ENCODE data around the gene C5orf22. TPM values are rescaled to one million over a fixed set of nuclear protein-coding genes. Genes with fewer than 3 reads are reported as not detected.

C5orf22 gene
- 10 to 100 TPM; 39.2 to 73.6 TPM for total RNA-seq

DNA sequence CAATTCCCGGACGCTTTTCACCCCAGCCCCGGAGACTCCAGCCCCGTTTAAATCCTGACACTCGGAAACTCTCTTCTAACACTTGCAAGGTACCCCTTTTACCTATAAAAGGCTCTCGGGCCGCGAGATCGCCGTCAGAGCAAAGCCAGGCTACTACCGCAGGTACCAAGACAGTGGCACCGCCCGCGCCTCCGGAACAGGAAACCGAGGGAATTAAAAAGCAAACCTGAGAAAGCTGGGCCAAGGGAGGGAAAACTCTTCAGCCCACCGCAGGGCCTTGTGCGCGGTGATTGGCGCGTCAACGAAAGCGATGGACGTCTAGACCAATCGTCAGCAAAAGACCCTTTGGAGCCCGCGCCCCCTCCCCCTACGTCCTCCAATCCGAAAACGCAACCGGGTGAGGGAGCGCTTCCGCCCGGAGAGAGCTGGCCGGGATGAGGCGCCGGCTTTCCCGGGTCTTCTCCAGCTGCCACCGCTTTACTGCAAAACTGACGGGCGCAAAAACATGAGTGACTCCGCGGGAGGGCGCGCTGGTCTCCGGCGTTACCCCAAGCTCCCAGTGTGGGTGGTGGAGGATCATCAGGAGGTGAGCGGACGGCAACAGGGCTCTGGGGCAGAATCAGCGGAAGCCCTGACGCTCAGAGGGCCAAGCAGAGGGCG, at the start of gene C5orf22, which contains the start of gene DROSHA:
TSS of gene C5orf22 (plus strand) at position 414 of the 660 bp plus-strand sequence. CDS start at position 506, 92 bp downstream.
TSS of gene DROSHA (minus strand) at position 206 of the 660 bp plus-strand sequence. CDS start 3,034 bp downstream, outside the sequence.

Small RNAs within 50 kb of the gene (small RNA-seq; reads per million reads assigned to genes)
- gene RF00019 (0 reads per million in 2 donors), gene RNU6-363P (1.8 to 10.9 reads per million in 2 donors)

Other genes starting within 250 kb of the C5orf22 start
- gene DROSHA, start 208 bp upstream of the C5orf22 start, total RNA-seq, result 10 to 100 TPM; 35.4 to 57.3 TPM
- gene PDZD2, start 106.8 kb downstream of the C5orf22 start, total RNA-seq, result 1 to 10 TPM; 2.3 to 3.4 TPM